CD8-positive, alpha-beta memory T cell (primary cell): ENCODE measurements around the gene LOXHD1. TPM values are rescaled to one million over a fixed set of nuclear protein-coding genes. Genes with fewer than 3 reads are reported as not detected.

Experiments
- CTCF ChIA-PET: fragments of 350-600 bp; sonication (Branson Sonifier 250); formaldehyde crosslinking; loops from one replicate; lab custom pipeline; 2021; ENCODE audit warnings: antibody characterized with exemption; lab: Charles Lee
- POLR2A ChIA-PET: fragments of 350-600 bp; sonication (Branson Sonifier 250); formaldehyde crosslinking; loops from one replicate; lab custom pipeline; 2021; ENCODE audit warnings: antibody characterized with exemption; lab: Charles Lee
- DNase-seq, 5 donors: peaks; one replicate each; pipeline versions ENCODE4 v3.0.0 to v3.0.0-alpha.2; 2020 to 2022; ENCODE audit warnings: mixed read lengths in 1 of 5
- H3K27ac ChIP-seq: one replicate; pipeline ENCODE4 v1.7.0; 2013; ENCODE audit warnings: low read depth, mild to moderate bottlenecking, low read length, moderate library complexity
- H3K27me3 ChIP-seq: 2 replicates; pipeline ENCODE4 v1.7.0; 2013; ENCODE audit warnings: low read length, mild to moderate bottlenecking; ENCODE audit not compliant: insufficient read depth, poor library complexity, severe bottlenecking
- H3K36me3 ChIP-seq: 2 replicates; pipeline ENCODE4 v1.7.0; 2013; ENCODE audit warnings: mild to moderate bottlenecking, low read length, moderate library complexity; ENCODE audit not compliant: insufficient read depth
- H3K4me1 ChIP-seq: 2 replicates; pipeline ENCODE4 v1.7.0; 2013; ENCODE audit warnings: mild to moderate bottlenecking, low read length, moderate library complexity; ENCODE audit not compliant: insufficient read depth
- H3K4me3 ChIP-seq: 2 replicates; pipeline ENCODE4 v1.7.0; 2013; ENCODE audit warnings: mild to moderate bottlenecking, low read length
- H3K9me3 ChIP-seq: 2 replicates; pipeline ENCODE4 v1.7.0; 2013; ENCODE audit warnings: mild to moderate bottlenecking, low read length
- H3K27ac Mint-ChIP-seq, 8 donors: one replicate each; pipeline ENCODE4 v1.8.0; 2020 to 2021; ENCODE audit warnings: mixed read lengths in 8 of 8, mild to moderate bottlenecking in 6 of 8, inconsistent platforms in 3 of 8, moderate library complexity in 3 of 8
- H3K27me3 Mint-ChIP-seq, 2 donors: one replicate each; pipeline ENCODE4 v1.8.0; 2020 to 2021; ENCODE audit warnings: mixed read lengths in 2 of 2, mild to moderate bottlenecking in 1 of 2, moderate library complexity in 1 of 2
- H3K36me3 Mint-ChIP-seq, 3 donors: one replicate each; pipeline ENCODE4 v1.8.0; 2020 to 2021; ENCODE audit warnings: mixed read lengths in 3 of 3, inconsistent platforms in 1 of 3, mild to moderate bottlenecking in 1 of 3
- H3K4me1 Mint-ChIP-seq, 3 donors: one replicate each; pipeline ENCODE4 v1.8.0; 2020 to 2021; ENCODE audit warnings: mixed read lengths in 3 of 3, inconsistent platforms in 1 of 3, mild to moderate bottlenecking in 1 of 3
- H3K4me3 Mint-ChIP-seq, 7 donors: one replicate each; pipeline ENCODE4 v1.8.0; 2020 to 2021; ENCODE audit warnings: mixed read lengths in 7 of 7, mild to moderate bottlenecking in 6 of 7, moderate library complexity in 4 of 7, inconsistent platforms in 2 of 7
- H3K9me3 Mint-ChIP-seq, 5 donors: one replicate each; pipeline ENCODE4 v1.8.0; 2020 to 2022; ENCODE audit warnings: mixed read lengths in 5 of 5, mild to moderate bottlenecking in 3 of 5, moderate library complexity in 2 of 5, inconsistent platforms in 1 of 5
- polyA plus RNA-seq: library from polyadenylated mRNA; unstranded; fragments of 300-500 nt; fragmentation: Illumina TruSeq; gene quantifications from one replicate; pipeline ENCODE4 v1.2.3, GENCODE V29; 2021
- total RNA-seq, 2 experiments: library from RNA; stranded (reverse); gene quantifications; one replicate each; pipeline ENCODE4 v1.2.3, GENCODE V29; 2021

The LOXHD1 gene
- total and polyA plus RNA-seq, 3 experiments from 2014 or later, result not detected

- H3K27me3 ChIP-seq, result no peaks in the 10 kb centered on the region
- H3K27ac Mint-ChIP-seq, result no peak overlapping the region
- H3K36me3 ChIP-seq, result no peaks in the 10 kb centered on the region
- H3K9me3 Mint-ChIP-seq, result peaks cover 0 to 2% (median 0%) of the 10 kb centered on the region in 5 donors
- H3K4me3 Mint-ChIP-seq, result no peak overlapping the region
- H3K27me3 Mint-ChIP-seq, result peaks cover 5 to 9% of the 10 kb centered on the region in 2 donors
- POLR2A ChIA-PET, result no interaction called here
- CTCF ChIA-PET, result no interaction called here
- H3K4me3 ChIP-seq, result no peak overlapping the region
- no peaks in the 10 kb centered on the region for H3K4me1 Mint-ChIP-seq
- no peaks in the 10 kb centered on the region for H3K9me3 ChIP-seq
- H3K36me3 Mint-ChIP-seq, result peaks cover 0 to 1% (median 0%) of the 10 kb centered on the region in 3 donors
- H3K27ac ChIP-seq, result no peak overlapping the region
- no peaks in the 10 kb centered on the region for H3K4me1 ChIP-seq
- no peak for DNase-seq
These were observed 218.0 kb downstream of the LOXHD1 start for GRCh38 chr18:46439037-46439436.

DNA sequence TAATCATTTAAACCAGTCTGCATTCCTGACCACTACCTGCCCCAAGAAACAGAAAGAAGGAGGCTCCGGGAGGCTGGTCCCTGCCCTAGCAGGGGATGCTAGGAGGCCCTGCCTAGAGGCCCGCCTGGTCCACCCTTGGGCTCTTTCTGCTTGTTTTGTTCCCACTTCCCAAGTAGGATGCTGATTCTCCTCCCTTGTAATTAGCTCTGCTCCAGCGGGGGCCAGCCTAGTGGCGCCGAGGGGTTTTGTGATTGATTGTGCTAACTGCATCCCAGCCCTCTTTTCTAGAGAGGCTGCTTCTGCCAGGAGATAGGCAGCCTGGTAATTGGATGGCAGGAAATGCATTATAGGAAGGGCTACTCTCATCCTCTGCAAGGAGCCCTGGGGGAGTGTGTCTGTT is 220.0 kb downstream of the LOXHD1 start:
- Histone ChIP-seq H3K36me3 (no peaks in the 10 kb centered on the region), H3K4me3 (no peak overlapping the region), H3K27ac (no peak overlapping the region), H3K4me1 (no peaks in the 10 kb centered on the region), H3K27me3 (no peaks in the 10 kb centered on the region), H3K9me3 (no peaks in the 10 kb centered on the region)
- Mint-ChIP-seq H3K27me3 (peaks cover 5 to 13% of the 10 kb centered on the region in 2 donors), H3K4me1 (no peaks in the 10 kb centered on the region), H3K36me3 (peaks cover 0 to 1% (median 0%) of the 10 kb centered on the region in 3 donors), H3K4me3 (no peak overlapping the region), H3K9me3 (no peaks in the 10 kb centered on the region), H3K27ac (no peak overlapping the region)
- CTCF ChIA-PET, result no interaction called here
- DNase-seq, result no peak
- POLR2A ChIA-PET, result no interaction called here

- ChIA-PET POLR2A (no interaction called here), CTCF (no interaction called here)
- peaks cover 5 to 18% of the 10 kb centered on the region in 2 donors for H3K27me3 Mint-ChIP-seq
- no peaks in the 10 kb centered on the region for H3K4me1 ChIP-seq
- H3K9me3 ChIP-seq, result no peaks in the 10 kb centered on the region
- H3K9me3 Mint-ChIP-seq, result no peaks in the 10 kb centered on the region
- H3K4me1 Mint-ChIP-seq, result no peaks in the 10 kb centered on the region
- H3K27me3 ChIP-seq, result no peaks in the 10 kb centered on the region
- no peaks in the 10 kb centered on the region for H3K36me3 ChIP-seq
- H3K4me3 ChIP-seq, result no peak overlapping the region
- H3K4me3 Mint-ChIP-seq, result no peak overlapping the region
- H3K27ac ChIP-seq, result no peak overlapping the region
- no peak overlapping the region for H3K27ac Mint-ChIP-seq
- DNase-seq, result no peak
- peaks cover 0 to 1% (median 0%) of the 10 kb centered on the region in 3 donors for H3K36me3 Mint-ChIP-seq
These were observed 220.4 kb downstream of the LOXHD1 start for GRCh38 chr18:46436621-46437020.

DNA sequence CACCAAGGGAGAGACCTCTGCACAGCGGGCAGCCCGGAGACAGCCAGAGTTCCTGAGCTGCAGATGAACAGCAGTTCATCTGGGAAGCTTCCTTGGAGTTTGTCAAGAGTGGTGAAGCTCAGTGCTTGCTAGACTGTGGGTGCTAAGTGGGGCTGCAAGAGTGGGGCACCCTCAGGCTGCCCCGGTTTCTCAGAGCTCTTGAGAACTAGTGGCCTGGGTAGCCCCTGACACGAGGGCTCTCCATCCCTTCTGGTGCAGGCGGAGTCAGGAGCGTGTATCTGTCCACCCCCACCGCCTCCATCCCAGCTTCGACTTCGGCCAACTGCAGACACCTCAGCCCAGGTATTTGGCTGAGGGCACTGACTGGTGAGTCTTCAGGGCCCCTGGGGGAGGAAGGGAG is 222.0 kb downstream of the LOXHD1 start:
- H3K27me3 Mint-ChIP-seq, result peaks cover 7 to 19% of the 10 kb centered on the region in 2 donors
- CTCF ChIA-PET, result no interaction called here

DNA sequence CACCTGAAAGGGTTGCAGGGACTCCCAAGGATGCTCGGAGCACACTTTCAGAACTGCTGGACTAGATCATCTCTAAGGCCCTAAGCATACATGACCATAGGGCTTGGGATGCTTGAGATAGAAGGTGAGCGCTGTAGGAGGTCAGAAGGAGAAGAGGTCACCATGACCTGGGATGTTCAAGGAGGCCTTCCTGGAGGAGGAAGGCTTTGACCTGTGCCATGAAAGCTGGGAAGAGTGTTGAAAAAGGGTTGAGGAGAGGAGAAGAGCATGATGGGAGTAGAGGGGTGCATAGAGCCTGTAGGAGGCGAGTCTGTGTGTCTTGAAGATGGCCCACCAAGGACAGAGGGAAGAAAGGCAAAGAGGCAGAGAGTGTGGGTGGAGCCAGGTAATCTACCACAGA is 222.4 kb downstream of the LOXHD1 start:
- Histone ChIP-seq H3K36me3 (no peaks in the 10 kb centered on the region), H3K9me3 (no peaks in the 10 kb centered on the region), H3K27me3 (no peaks in the 10 kb centered on the region), H3K4me1 (no peaks in the 10 kb centered on the region), H3K4me3 (no peak overlapping the region), H3K27ac (no peak overlapping the region)
- Mint-ChIP-seq H3K27me3 (peaks cover 7 to 19% of the 10 kb centered on the region in 2 donors), H3K4me1 (no peaks in the 10 kb centered on the region), H3K9me3 (no peaks in the 10 kb centered on the region), H3K36me3 (peaks cover 0 to 1% (median 0%) of the 10 kb centered on the region in 3 donors), H3K4me3 (no peak overlapping the region), H3K27ac (peak overlapping the region in 1 of 8 donors; percentile 33)
- CTCF ChIA-PET, result no interaction called here
- POLR2A ChIA-PET, result no interaction called here
- DNase-seq, result no peak

More for the DNA sequence above, 222.0 kb downstream of the LOXHD1 start:
- Mint-ChIP-seq H3K4me3 (no peak overlapping the region), H3K9me3 (no peaks in the 10 kb centered on the region), H3K36me3 (peaks cover 0 to 1% (median 0%) of the 10 kb centered on the region in 3 donors), H3K27ac (no peak overlapping the region), H3K4me1 (no peaks in the 10 kb centered on the region)
- H3K4me1 ChIP-seq, result no peaks in the 10 kb centered on the region
- H3K4me3 ChIP-seq, result no peak overlapping the region
- H3K36me3 ChIP-seq, result no peaks in the 10 kb centered on the region
- DNase-seq, result no peak
- POLR2A ChIA-PET, result no interaction called here
- no peak overlapping the region for H3K27ac ChIP-seq
- no peaks in the 10 kb centered on the region for H3K9me3 ChIP-seq
- H3K27me3 ChIP-seq, result no peaks in the 10 kb centered on the region

- Histone ChIP-seq H3K4me3 (no peak overlapping the region), H3K36me3 (no peaks in the 10 kb centered on the region), H3K4me1 (no peaks in the 10 kb centered on the region), H3K27ac (no peak overlapping the region), H3K27me3 (no peaks in the 10 kb centered on the region), H3K9me3 (no peaks in the 10 kb centered on the region)
- ChIA-PET CTCF (no interaction called here), POLR2A (no interaction called here)
- DNase-seq, result no peak
- Mint-ChIP-seq H3K4me1 (no peaks in the 10 kb centered on the region), H3K27me3 (peaks cover 5 to 19% of the 10 kb centered on the region in 2 donors), H3K27ac (no peak overlapping the region), H3K36me3 (peaks cover 0 to 1% (median 0%) of the 10 kb centered on the region in 3 donors), H3K4me3 (no peak overlapping the region), H3K9me3 (peaks cover 0 to 1% (median 0%) of the 10 kb centered on the region in 5 donors)
These were observed 223.7 kb downstream of the LOXHD1 start for GRCh38 chr18:46433121-46433826.

- H3K27ac Mint-ChIP-seq, result no peak overlapping the region
- H3K4me1 Mint-ChIP-seq, result no peaks in the 10 kb centered on the region
- H3K27ac ChIP-seq, result no peak overlapping the region
- no peaks in the 10 kb centered on the region for H3K4me1 ChIP-seq
- no peak overlapping the region for H3K4me3 Mint-ChIP-seq
- H3K36me3 Mint-ChIP-seq, result peaks cover 0 to 1% (median 0%) of the 10 kb centered on the region in 3 donors
- CTCF ChIA-PET, result no interaction called here
- DNase-seq, result no peak
- H3K36me3 ChIP-seq, result no peaks in the 10 kb centered on the region
- POLR2A ChIA-PET, result no interaction called here
- H3K27me3 Mint-ChIP-seq, result peaks cover 5 to 16% of the 10 kb centered on the region in 2 donors
- no peak overlapping the region for H3K4me3 ChIP-seq
- peaks cover 0 to 1% (median 0%) of the 10 kb centered on the region in 5 donors for H3K9me3 Mint-ChIP-seq
- no peaks in the 10 kb centered on the region for H3K27me3 ChIP-seq
- H3K9me3 ChIP-seq, result no peaks in the 10 kb centered on the region
These were observed 225.4 kb downstream of the LOXHD1 start for GRCh38 chr18:46431522-46432171.

GRCh38 chr18:46429649-46430224 is 227.3 kb downstream of the LOXHD1 start:
- Mint-ChIP-seq H3K27ac (no peak overlapping the region), H3K4me3 (no peak overlapping the region), H3K4me1 (no peaks in the 10 kb centered on the region), H3K36me3 (no peaks in the 10 kb centered on the region), H3K9me3 (peaks cover 0 to 1% (median 0%) of the 10 kb centered on the region in 5 donors), H3K27me3 (peaks cover 3 to 17% of the 10 kb centered on the region in 2 donors)
- Histone ChIP-seq H3K9me3 (no peaks in the 10 kb centered on the region), H3K36me3 (no peaks in the 10 kb centered on the region), H3K27me3 (no peaks in the 10 kb centered on the region), H3K4me3 (no peak overlapping the region), H3K4me1 (no peaks in the 10 kb centered on the region), H3K27ac (no peak overlapping the region)
- no peak for DNase-seq
- POLR2A ChIA-PET, result no interaction called here
- CTCF ChIA-PET, result no interaction called here
